Endodermal cell (in vitro differentiated cells): ENCODE measurements around the gene CTNNA2. TPM values are rescaled to one million over a fixed set of nuclear protein-coding genes. Genes with fewer than 3 reads are reported as not detected.

Source experiments
- DNase-seq: peaks from one replicate; pipeline ENCODE4 v3.0.0-alpha.2; 2017
- H3K27ac ChIP-seq: 2 replicates; pipeline ENCODE4 v1.5.1; 2013; ENCODE audit warnings: mild to moderate bottlenecking, low read depth, low read length, moderate library complexity
- H3K27me3 ChIP-seq: 2 replicates; pipeline ENCODE4 v1.6.1; 2013; ENCODE audit warnings: mild to moderate bottlenecking, low read length, moderate library complexity; ENCODE audit not compliant: insufficient read depth, control insufficient read depth, poor library complexity, severe bottlenecking
- H3K36me3 ChIP-seq: 2 replicates; pipeline ENCODE4 v1.7.0; 2013; ENCODE audit warnings: mild to moderate bottlenecking, low read length, moderate library complexity; ENCODE audit not compliant: control insufficient read depth, insufficient read depth
- H3K4me1 ChIP-seq: one replicate; pipeline ENCODE4 v1.7.0; 2013; ENCODE audit warnings: low read length; ENCODE audit not compliant: control insufficient read depth, insufficient read depth
- H3K4me3 ChIP-seq: 2 replicates; pipeline ENCODE4 v1.5.1; 2013; ENCODE audit warnings: mild to moderate bottlenecking, low read length, moderate library complexity
- H3K9ac ChIP-seq: 2 replicates; pipeline ENCODE4 v1.6.1; 2013; ENCODE audit warnings: mild to moderate bottlenecking, low read length, moderate library complexity; ENCODE audit not compliant: poor library complexity, severe bottlenecking; ENCODE audit errors: extremely low read depth
- H3K9me3 ChIP-seq: 2 replicates; pipeline ENCODE4 v1.6.1; 2013; ENCODE audit warnings: mild to moderate bottlenecking, low read length, moderate library complexity; ENCODE audit not compliant: control insufficient read depth
- H3K27ac Mint-ChIP-seq: 2 replicates; pipeline ENCODE4 v1.8.0; 2020; ENCODE audit warnings: mixed read lengths
- H3K27me3 Mint-ChIP-seq: 2 replicates; pipeline ENCODE4 v1.8.0; 2021; ENCODE audit warnings: mild to moderate bottlenecking, mixed read lengths; ENCODE audit not compliant: insufficient read depth
- H3K36me3 Mint-ChIP-seq: 2 replicates; pipeline ENCODE4 v1.8.0; 2020; ENCODE audit warnings: low read depth, mixed read lengths
- H3K4me1 Mint-ChIP-seq: 2 replicates; pipeline ENCODE4 v1.8.0; 2020; ENCODE audit warnings: mixed read lengths
- H3K4me3 Mint-ChIP-seq: 2 replicates; pipeline ENCODE4 v1.8.0; 2020; ENCODE audit warnings: mild to moderate bottlenecking, moderate library complexity, mixed read lengths
- H3K9me3 Mint-ChIP-seq: 2 replicates; pipeline ENCODE4 v1.8.0; 2020; ENCODE audit warnings: mild to moderate bottlenecking, mixed read lengths
- CTCF ChIP-seq: fragments of 200-600 bp; sonication (generic); conservative IDR thresholded peaks from 2 replicates; pipeline ENCODE4 v1.5.0; 2021; ENCODE audit warnings: antibody characterized with exemption, mild to moderate bottlenecking
- WGBS, 2 experiments: methylation state at CpG; one replicate each; pipeline versions ENCODE4 v1.1.5 to v1.1.7; 2013; ENCODE audit warnings: missing lambda C conversion rate in 2 of 2, mixed read lengths in 1 of 2; ENCODE audit not compliant: insufficient coverage in 1 of 2, insufficient read length in 1 of 2; 5-methylcytosine and 5-hydroxymethylcytosine counted together
- total RNA-seq, 2 donors: library from RNA; stranded (reverse); fragmentation: NEBNext Ultra II Directional in 1 of 2; extraction: Animal tissue kit (Norgen Biotek cat#: 25700) in 1 of 2; gene quantifications; 2 replicates in 1 of 2; 3 replicates in 1 of 2; pipeline ENCODE4 v1.2.1, GENCODE V29; 2021

Gene CTNNA2
- total RNA-seq, 2 donors from 2014 or later = 7.7 to 9.8 TPM

GRCh38 chr2:79758749-79759282 is 246.0 kb downstream of the CTNNA2 start:
- Mint-ChIP-seq H3K9me3 (no peaks in the 10 kb centered on the region), H3K36me3 (no peaks in the 10 kb centered on the region), H3K4me1 (no peaks in the 10 kb centered on the region), H3K27ac (no peak overlapping the region), H3K27me3 (peaks cover 41% of the 10 kb centered on the region), H3K4me3 (no peak overlapping the region)
- no peaks in the 10 kb centered on the region for H3K36me3 ChIP-seq
- WGBS, 2 experiments = 90 to 97% methylated on average over 5 to 6 of the region's 6 CpGs
- H3K9me3 ChIP-seq = no peaks in the 10 kb centered on the region
- H3K9ac ChIP-seq = no peak overlapping the region
- DNase-seq = no peak
- H3K27ac ChIP-seq = no peak overlapping the region
- H3K27me3 ChIP-seq = peaks cover 53% of the 10 kb centered on the region
- no peak for TF ChIP-seq CTCF
- no peak overlapping the region for H3K4me3 ChIP-seq
- H3K4me1 ChIP-seq = no peaks in the 10 kb centered on the region

GRCh38 chr2:79770926-79771325 is 258.1 kb downstream of the CTNNA2 start:
- WGBS, 2 experiments = 95% methylated on average over 3 of the region's 3 CpGs; no CpG with 5 or more reads in 1 of the 2 experiments
- Mint-ChIP-seq H3K4me3 (no peak overlapping the region), H3K27me3 (peaks cover 1% of the 10 kb centered on the region), H3K27ac (no peak overlapping the region), H3K4me1 (peaks cover 9% of the 10 kb centered on the region), H3K36me3 (no peaks in the 10 kb centered on the region), H3K9me3 (no peaks in the 10 kb centered on the region)
- H3K4me1 ChIP-seq = no peaks in the 10 kb centered on the region
- no peaks in the 10 kb centered on the region for H3K9me3 ChIP-seq
- no peak for DNase-seq
- TF ChIP-seq CTCF = no peak
- H3K36me3 ChIP-seq = no peaks in the 10 kb centered on the region
- H3K27me3 ChIP-seq = no peaks in the 10 kb centered on the region
- H3K9ac ChIP-seq = no peak overlapping the region
- no peak overlapping the region for H3K4me3 ChIP-seq
- H3K27ac ChIP-seq = no peak overlapping the region

GRCh38 chr2:79771493-79771892 is 258.6 kb downstream of the CTNNA2 start:
- Mint-ChIP-seq H3K27me3 (no peaks in the 10 kb centered on the region), H3K9me3 (no peaks in the 10 kb centered on the region), H3K4me1 (peaks cover 9% of the 10 kb centered on the region), H3K4me3 (no peak overlapping the region), H3K27ac (no peak overlapping the region), H3K36me3 (no peaks in the 10 kb centered on the region)
- no peak overlapping the region for H3K4me3 ChIP-seq
- no peak overlapping the region for H3K9ac ChIP-seq
- H3K4me1 ChIP-seq = no peaks in the 10 kb centered on the region
- no peaks in the 10 kb centered on the region for H3K9me3 ChIP-seq
- no peaks in the 10 kb centered on the region for H3K27me3 ChIP-seq
- no peak for DNase-seq
- WGBS, 2 experiments = 95% methylated on average over 3 of the region's 3 CpGs; no CpG with 5 or more reads in 1 of the 2 experiments
- H3K27ac ChIP-seq = no peak overlapping the region
- H3K36me3 ChIP-seq = no peaks in the 10 kb centered on the region
- TF ChIP-seq CTCF = no peak
